Transverse colon (tissue), 4 donors: ENCODE data around the gene TGFB1I1. TPM values are rescaled to one million over a fixed set of nuclear protein-coding genes. Genes with fewer than 3 reads are reported as not detected.

Experiments
- DNase-seq: peaks from one replicate; pipeline ENCODE4 v3.0.0-alpha.2; 2019
- H3K27ac ChIP-seq, 4 donors: fragments of 200-600 bp; sonication (generic); 2 replicates each; pipeline ENCODE4 v1.5.1; 2016 to 2018; ENCODE audit warnings: inconsistent platforms in 4 of 4
- H3K27me3 ChIP-seq: fragments of 200-600 bp; sonication (generic); 2 replicates; pipeline ENCODE4 v1.5.1; 2017; ENCODE audit warnings: inconsistent platforms
- H3K36me3 ChIP-seq, 4 donors: fragments of 200-600 bp; sonication (generic); 2 replicates each; pipeline ENCODE4 v1.5.1; 2017 to 2019; ENCODE audit warnings: inconsistent platforms in 4 of 4
- H3K4me1 ChIP-seq, 4 donors: fragments of 200-600 bp; sonication (generic); 2 replicates each; pipeline ENCODE4 v1.5.1; 2017 to 2020; ENCODE audit warnings: inconsistent platforms in 4 of 4
- H3K4me3 ChIP-seq, 4 donors: fragments of 200-600 bp; sonication (generic); 1 replicate in 1 of 4; 2 replicates in 3 of 4; pipeline versions ENCODE4 v1.5.1 to v1.6.1; 2017 to 2019; ENCODE audit warnings: inconsistent platforms in 4 of 4
- H3K9me3 ChIP-seq, 2 donors: fragments of 200-600 bp; sonication (generic); 2 replicates each; pipeline ENCODE4 v1.5.1; 2017 to 2019; ENCODE audit warnings: inconsistent platforms in 2 of 2
- EP300 ChIP-seq: sonication (generic); formaldehyde crosslinking; IDR thresholded peaks from one replicate; pipeline ENCODE4 v1.6.1; 2017; ENCODE audit warnings: antibody characterized with exemption, low read depth
- POLR2A ChIP-seq: fragments of 450-650 bp; IDR thresholded peaks from one replicate; pipeline ENCODE4 v1.6.1; 2016; ENCODE audit warnings: antibody characterized with exemption, mild to moderate bottlenecking, moderate library complexity
- POLR2AphosphoS5 ChIP-seq, 3 donors: sonication (generic); formaldehyde crosslinking; IDR thresholded peaks; one replicate each; pipeline ENCODE4 v1.6.1; 2016; ENCODE audit warnings: antibody characterized with exemption in 3 of 3
- WGBS, 2 donors: methylation state at CpG; one replicate each; pipeline ENCODE4 v1.1.5; 2018; ENCODE audit warnings: low coverage in 1 of 2; 5-methylcytosine and 5-hydroxymethylcytosine counted together
- in situ Hi-C, 4 donors: fragments of 200-750 bp; cut with MboI; loops; one replicate each; pipeline versions ENCODE4 v1.15.0 to v1.15.1; 2017; ENCODE audit warnings: low sequenced_read_pairs in 3 of 4, low pct_ligation_motif_present in 1 of 4, low pct_unique_long_range_greater_than_20kb in 1 of 4
- intact Hi-C: fragments of 100-400 bp; cut with DNase I; formaldehyde crosslinking; loops from one replicate; pipeline ENCODE4 v1.15.1; 2023; ENCODE audit warnings: low total_unique reads
- total RNA-seq, 4 donors: library from RNA; depleted of rRNA; stranded (reverse); fragments of >200 nt; gene quantifications; one replicate each; pipeline ENCODE4 v1.1.0, GENCODE V29; 2016
- TF ChIP-seq, protein P1 (sequence below), 5 experiments: fragments of 200-600 bp in 3 of 5; fragments of 450-650 bp in 2 of 5; sonication (generic) in 3 of 5; IDR thresholded peaks; 1 replicate in 2 of 5; 2 replicates in 3 of 5; pipeline ENCODE4 v1.5.1; 2016 to 2017; ENCODE audit warnings: antibody characterized with exemption in 5 of 5, inconsistent platforms in 3 of 5, mild to moderate bottlenecking in 2 of 5, moderate library complexity in 1 of 5

TGFB1I1 gene
- total RNA-seq, 4 donors from 2014 or later: 43.0 to 102 (median 61.4) TPM

DNA sequence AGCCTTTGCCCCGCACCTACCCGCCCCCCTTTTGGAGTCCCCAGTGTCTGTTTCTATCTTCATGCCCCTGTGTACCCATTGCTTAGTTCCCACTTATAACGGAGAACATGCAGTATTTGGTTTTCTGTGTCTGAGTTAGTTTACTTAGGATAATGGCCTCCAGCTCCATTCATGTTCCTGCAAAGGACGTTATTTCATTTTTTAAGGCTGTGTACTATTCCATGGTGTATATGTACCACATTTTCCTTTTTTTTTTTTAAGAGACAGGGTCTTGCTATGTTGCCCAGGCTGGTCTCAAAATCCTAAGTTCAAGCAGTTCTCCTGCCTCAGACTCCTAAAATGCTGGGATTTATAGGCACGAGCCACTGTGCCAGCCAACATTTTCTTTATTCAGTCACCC, 4.1 kb upstream of the TGFB1I1 start:
- 96% methylated on average over 3 to 5 of the region's 5 CpGs for WGBS, 2 donors
- intact Hi-C loops (no loop called here), in situ Hi-C loops (loop anchor here in 2 of 4 donors (25.0 kb wide), 2 partner anchors 419 to 481 kb away; partner anchors contain the start of gene HSD3B7 (in 1 of the 2))
- peaks cover 13 to 19% (median 15%) of the 10 kb centered on the region in 4 donors for H3K4me1 ChIP-seq
- peaks cover 0 to 10% (median 2%) of the 10 kb centered on the region in 4 donors for H3K36me3 ChIP-seq
- no peak for DNase-seq
- TF ChIP-seq, protein P1, sequence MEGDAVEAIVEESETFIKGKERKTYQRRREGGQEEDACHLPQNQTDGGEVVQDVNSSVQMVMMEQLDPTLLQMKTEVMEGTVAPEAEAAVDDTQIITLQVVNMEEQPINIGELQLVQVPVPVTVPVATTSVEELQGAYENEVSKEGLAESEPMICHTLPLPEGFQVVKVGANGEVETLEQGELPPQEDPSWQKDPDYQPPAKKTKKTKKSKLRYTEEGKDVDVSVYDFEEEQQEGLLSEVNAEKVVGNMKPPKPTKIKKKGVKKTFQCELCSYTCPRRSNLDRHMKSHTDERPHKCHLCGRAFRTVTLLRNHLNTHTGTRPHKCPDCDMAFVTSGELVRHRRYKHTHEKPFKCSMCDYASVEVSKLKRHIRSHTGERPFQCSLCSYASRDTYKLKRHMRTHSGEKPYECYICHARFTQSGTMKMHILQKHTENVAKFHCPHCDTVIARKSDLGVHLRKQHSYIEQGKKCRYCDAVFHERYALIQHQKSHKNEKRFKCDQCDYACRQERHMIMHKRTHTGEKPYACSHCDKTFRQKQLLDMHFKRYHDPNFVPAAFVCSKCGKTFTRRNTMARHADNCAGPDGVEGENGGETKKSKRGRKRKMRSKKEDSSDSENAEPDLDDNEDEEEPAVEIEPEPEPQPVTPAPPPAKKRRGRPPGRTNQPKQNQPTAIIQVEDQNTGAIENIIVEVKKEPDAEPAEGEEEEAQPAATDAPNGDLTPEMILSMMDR (IDR thresholded peaks at IDR 0.05): no peak
- TF ChIP-seq POLR2A (no peak), EP300 (no peak), POLR2AphosphoS5 (IDR thresholded peaks at IDR 0.05) (no peak)
- no peak overlapping the region for H3K4me3 ChIP-seq
- no peak overlapping the region for H3K27ac ChIP-seq
- H3K27me3 ChIP-seq: no peaks in the 10 kb centered on the region
- no peaks in the 10 kb centered on the region for H3K9me3 ChIP-seq

DNA sequence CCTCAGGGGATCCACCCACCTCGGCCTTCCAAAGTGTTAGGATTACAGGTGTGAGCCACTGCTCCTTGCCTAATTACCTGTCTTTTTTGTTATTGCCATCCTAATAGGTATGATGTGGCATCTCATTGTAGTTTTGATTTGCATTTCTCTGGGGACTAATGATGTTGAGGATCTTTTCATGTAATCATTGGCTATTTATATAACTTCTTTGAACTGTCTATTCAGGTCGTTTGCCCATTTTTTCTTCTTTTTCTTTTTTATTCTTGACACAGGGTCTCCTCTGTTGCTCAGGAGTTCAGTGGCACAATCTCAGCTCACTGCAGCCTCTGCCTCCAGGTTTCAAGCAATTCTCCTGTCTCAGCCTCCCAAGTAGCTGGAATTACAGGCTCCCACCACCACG, 1.3 kb upstream of the TGFB1I1 start:
- DNase-seq: no peak
- Histone ChIP-seq H3K9me3 (no peaks in the 10 kb centered on the region), H3K36me3 (peaks cover 0 to 3% (median 0%) of the 10 kb centered on the region in 4 donors), H3K4me1 (peaks cover 13 to 36% (median 24%) of the 10 kb centered on the region in 4 donors), H3K27ac (peak overlapping the region; percentile 90 to 98 (median 93)), H3K27me3 (no peaks in the 10 kb centered on the region), H3K4me3 (no peak overlapping the region)
- in situ Hi-C loops (loop anchor here in 2 of 4 donors (25.0 kb wide), 2 partner anchors 417 to 483 kb away; partner anchors contain the start of gene HSD3B7 (in 1 of the 2)), intact Hi-C loops (no loop called here)
- WGBS, 2 donors: 71 to 82% methylated on average over 2 to 3 of the region's 3 CpGs
- no peak for TF ChIP-seq EP300

DNA sequence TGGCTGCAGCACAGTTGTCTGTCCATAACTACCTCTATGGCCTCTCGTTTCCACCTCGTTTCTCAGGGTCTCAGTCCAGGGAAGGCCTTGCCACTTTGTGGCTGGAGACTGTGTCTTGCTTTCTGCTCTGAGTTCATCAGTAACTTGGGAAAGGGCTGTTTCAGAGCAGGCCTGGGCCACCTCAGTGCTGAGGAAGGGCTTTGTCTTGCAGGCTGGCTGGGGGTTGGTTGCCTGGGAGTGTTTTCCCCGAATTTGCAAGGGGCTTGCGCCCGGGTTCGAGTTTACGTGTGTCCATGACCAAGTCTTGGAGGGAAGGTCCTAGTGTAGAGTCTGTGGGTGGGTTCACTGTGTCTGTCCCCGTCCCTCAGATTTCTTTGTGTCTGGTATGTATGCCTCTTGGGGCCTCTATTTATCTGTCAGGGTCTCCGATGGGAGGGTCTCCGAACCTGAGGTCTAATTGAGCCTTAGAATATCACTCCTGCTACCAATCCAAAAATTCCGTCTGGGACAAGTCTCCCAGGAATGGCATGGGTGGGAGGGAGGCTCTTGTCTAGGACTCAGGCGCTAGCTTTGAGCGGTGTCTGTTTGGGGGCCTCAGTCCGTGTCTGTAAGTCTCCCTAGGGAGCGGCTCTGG, 594 bp upstream of the TGFB1I1 start:
- Histone ChIP-seq H3K9me3 (no peaks in the 10 kb centered on the region), H3K27ac (peak overlapping the region; percentile 90 to 98 (median 93)), H3K36me3 (no peaks in the 10 kb centered on the region), H3K4me3 (peak overlapping the region; percentile 58 to 80 (median 66)), H3K4me1 (peaks cover 13 to 43% (median 32%) of the 10 kb centered on the region in 4 donors), H3K27me3 (no peaks in the 10 kb centered on the region)
- no peak for DNase-seq
- in situ Hi-C loops: loop anchor here in 2 of 4 donors (25.0 kb wide), 2 partner anchors 416 to 484 kb away; partner anchors contain the start of gene HSD3B7 (in 1 of the 2)
- 49% methylated on average over 15 of the region's 15 CpGs; no CpG with 5 or more reads in 1 of the 2 donors for WGBS, 2 donors
- intact Hi-C loops: no loop called here
- TF ChIP-seq POLR2A (no peak), POLR2AphosphoS5 (IDR thresholded peaks at IDR 0.05) (no peak), EP300 (no peak)
- TF ChIP-seq, protein P1 (IDR thresholded peaks at IDR 0.05): no peak

DNA sequence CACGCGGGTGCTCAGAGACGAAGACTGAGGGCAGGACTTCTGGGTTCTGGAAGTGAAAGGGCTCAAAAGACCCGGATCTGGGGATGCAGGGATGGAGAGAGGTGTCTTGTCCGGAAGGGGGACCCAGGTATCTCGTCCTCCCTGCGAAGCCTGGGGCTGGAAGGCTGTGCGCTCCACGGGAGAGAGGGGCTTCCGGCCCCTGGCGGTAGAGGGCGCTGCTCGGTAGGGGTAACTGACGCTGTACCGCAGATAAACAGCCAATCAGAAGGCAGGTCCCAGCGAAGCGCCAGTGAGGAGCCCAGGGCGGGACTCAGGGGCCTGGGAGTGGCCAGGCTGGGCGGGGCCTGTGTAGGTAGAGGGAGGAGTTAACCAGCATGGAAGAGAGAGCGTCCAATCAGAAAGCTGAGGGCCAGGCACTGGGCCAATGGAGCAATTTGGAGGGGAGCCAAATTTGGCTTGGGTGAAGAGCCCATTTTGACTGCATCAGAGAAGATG, 804 bp downstream of the TGFB1I1 start:
- intact Hi-C loops: no loop called here
- peak; percentile 93 for DNase-seq
- Histone ChIP-seq H3K27me3 (no peaks in the 10 kb centered on the region), H3K27ac (peak overlapping the region; percentile 90 to 98 (median 93)), H3K9me3 (no peaks in the 10 kb centered on the region), H3K4me1 (peaks cover 13 to 54% (median 39%) of the 10 kb centered on the region in 4 donors), H3K4me3 (peak overlapping the region; percentile 58 to 80 (median 66)), H3K36me3 (no peaks in the 10 kb centered on the region)
- WGBS, 2 donors: 29% methylated on average over 20 of the region's 20 CpGs; no CpG with 5 or more reads in 1 of the 2 donors
- in situ Hi-C loops: loop anchor here in 2 of 4 donors (25.0 kb wide), 2 partner anchors 415 to 485 kb away; partner anchors contain the start of gene HSD3B7 (in 1 of the 2)
- TF ChIP-seq, protein P1 (IDR thresholded peaks at IDR 0.05): peak; percentile 68 to 85 (median 77)
- no peak for TF ChIP-seq EP300
- TF ChIP-seq POLR2AphosphoS5 (IDR thresholded peaks at IDR 0.05): peak; percentile 25 to 47 (median 27)
